Measurements from ENCODE around the gene SPRED3.
"Not testable (repeated sequence)": the region's sequence is repeated elsewhere in the genome, so short reads cannot be mapped to it uniquely, and the experiment has no call there.

- TF ChIP-seq POLR2A, POLR2AphosphoS5, CTCF (IDR thresholded peaks at IDR 0.05): not testable (repeated sequence)
Measured at GRCh38 chr19:38339011-38339410, 49.5 kb upstream of the SPRED3 start.
